AG09319 (cell line): Measurements from ENCODE around the gene TPGS1.

Experiments
- DNase-seq: peaks from one replicate; pipeline ENCODE4 v3.0.0-alpha.2; 2010; ENCODE audit warnings: low read depth; ENCODE audit errors: extremely low read depth
- TF ChIP-seq, protein P1 (sequence below): IDR thresholded peaks from 2 replicates; pipeline ENCODE4 v1.5.1; 2011; ENCODE audit warnings: low read depth, mild to moderate bottlenecking, inconsistent platforms, low read length, moderate library complexity

Gene TPGS1

DNA sequence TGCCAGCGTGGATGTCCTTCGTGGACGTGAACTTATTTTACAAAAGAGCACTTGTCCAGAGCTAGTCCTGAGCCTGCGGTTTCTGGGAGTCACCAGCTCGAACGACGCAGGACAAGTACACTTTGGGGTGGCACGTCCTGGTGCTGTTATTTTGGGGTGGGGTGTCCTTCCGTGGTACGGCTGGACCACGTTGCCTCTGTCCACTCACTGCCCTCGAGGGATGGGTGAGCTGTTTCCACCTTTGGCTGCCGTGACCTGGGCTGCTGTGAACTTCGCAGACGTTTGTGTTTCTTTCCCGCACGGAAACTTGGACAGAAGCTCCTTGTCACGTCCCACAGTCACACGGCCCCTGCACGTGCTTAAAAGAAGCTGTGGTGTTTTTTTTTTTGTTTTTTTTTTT, 47.5 kb downstream of the TPGS1 start:
- DNase-seq, result no peak
- TF ChIP-seq, protein P1, sequence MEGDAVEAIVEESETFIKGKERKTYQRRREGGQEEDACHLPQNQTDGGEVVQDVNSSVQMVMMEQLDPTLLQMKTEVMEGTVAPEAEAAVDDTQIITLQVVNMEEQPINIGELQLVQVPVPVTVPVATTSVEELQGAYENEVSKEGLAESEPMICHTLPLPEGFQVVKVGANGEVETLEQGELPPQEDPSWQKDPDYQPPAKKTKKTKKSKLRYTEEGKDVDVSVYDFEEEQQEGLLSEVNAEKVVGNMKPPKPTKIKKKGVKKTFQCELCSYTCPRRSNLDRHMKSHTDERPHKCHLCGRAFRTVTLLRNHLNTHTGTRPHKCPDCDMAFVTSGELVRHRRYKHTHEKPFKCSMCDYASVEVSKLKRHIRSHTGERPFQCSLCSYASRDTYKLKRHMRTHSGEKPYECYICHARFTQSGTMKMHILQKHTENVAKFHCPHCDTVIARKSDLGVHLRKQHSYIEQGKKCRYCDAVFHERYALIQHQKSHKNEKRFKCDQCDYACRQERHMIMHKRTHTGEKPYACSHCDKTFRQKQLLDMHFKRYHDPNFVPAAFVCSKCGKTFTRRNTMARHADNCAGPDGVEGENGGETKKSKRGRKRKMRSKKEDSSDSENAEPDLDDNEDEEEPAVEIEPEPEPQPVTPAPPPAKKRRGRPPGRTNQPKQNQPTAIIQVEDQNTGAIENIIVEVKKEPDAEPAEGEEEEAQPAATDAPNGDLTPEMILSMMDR, result no peak

DNA sequence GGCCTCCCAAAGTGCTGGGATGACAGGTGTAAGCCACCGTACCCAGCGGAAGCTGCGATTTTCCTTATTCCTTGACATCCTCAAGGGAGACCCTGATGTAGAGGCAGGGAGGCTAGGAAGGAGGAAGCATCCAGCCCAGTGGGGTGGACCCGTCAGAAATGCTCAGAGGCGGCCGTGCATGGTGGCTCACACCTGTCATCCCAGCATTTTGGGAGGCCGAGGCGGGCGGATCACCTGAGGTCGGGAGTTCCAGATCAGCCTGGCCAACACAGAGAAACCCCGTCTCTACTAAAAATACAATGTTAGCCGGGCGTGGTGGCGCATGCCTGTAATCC, 48.1 kb downstream of the TPGS1 start:
- DNase-seq, result no peak
- TF ChIP-seq, protein P1, result no peak

DNA sequence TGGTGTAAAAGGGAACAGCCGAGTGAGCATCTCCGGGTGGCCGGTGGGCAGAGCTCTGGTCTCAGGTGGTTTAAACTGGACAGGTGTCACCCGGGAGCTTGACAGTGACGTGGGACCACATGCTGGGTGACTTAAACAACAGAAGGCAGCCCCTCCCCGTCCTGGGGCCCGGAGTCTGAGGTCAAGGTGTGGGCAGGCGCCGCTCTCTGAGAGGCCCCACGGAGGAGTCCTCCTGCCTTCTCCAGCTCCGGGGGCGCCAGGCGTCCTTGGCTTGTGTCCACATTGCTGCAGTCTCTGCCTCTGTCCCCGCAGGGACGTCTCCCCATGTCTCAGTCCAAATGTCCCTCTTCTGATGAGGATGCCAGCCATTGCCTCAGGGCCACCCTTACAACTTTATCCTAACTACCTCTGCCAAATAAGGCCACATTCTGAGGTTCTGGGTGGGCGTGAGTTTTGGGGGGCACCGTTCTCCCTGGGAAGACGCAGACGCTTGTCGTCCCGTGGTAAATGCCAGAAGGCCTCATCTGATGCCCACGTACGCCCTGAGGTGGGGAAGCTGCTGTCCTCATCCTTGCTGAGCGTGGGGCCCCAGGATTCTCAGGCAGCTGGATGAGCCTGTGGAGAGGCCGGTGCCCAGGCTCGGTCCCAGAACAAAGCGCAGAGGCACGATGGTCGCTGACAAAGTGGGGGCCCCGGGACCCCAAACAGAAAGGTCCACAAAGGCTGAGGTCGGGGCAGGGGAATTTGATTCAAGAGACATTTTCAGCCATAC, 49.5 kb downstream of the TPGS1 start:
- TF ChIP-seq, protein P1, result no peak
- no peak for DNase-seq

DNA sequence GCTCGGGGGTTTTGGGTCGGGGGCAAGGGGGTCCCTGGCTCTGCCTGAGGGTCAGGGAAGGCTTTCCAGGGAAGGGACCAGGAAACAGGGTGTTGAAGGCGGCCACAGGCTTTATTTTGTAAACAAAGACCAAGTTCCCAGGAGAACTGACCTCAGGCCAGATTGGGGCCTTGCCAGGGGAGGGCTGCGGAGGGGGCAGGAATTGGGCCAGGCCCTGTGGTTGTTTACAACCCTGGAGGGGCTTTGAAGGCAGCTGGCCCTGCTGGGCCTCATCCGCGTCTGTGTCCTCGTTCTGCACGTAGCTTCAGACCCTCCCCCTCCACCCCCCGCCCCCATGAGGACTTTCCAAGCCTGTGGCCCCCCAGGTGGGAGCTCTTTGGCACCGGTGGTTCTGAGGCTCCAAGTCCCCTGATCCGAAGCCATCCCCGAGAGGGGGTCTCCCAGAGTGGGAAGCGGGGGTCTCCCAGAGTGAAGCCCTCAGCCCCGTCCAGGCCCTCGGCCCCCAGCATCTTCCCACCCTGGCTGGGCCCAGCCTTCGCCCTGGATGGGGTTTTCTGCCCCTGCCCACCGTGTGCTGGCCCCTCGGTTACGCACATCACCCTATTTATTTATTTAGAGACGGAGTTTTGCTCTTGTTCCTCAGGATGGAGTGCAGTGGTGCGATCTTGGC, 51.6 kb downstream of the TPGS1 start:
- TF ChIP-seq, protein P1, result no peak
- no peak for DNase-seq

DNA sequence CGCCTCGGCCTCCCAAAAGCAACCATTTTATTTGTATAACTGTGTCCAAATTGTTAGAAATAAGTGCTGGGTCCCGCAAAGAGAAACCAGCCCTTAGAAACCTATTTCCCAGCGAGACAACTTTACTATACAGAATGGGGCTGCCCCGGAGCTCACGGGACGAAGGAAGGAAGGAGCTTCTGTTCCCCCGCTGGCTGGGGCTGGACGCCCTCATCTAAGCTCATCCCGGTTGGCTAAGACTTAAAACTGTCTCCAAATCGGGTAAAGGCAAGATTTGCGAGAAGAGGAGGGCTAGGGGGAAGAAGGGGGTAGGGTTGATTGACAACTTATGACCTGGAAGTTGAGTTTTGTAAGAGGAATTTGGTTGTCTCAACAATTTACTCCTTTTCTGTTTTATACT, 52.8 kb downstream of the TPGS1 start:
- no peak for DNase-seq
- TF ChIP-seq, protein P1, result no peak

DNA sequence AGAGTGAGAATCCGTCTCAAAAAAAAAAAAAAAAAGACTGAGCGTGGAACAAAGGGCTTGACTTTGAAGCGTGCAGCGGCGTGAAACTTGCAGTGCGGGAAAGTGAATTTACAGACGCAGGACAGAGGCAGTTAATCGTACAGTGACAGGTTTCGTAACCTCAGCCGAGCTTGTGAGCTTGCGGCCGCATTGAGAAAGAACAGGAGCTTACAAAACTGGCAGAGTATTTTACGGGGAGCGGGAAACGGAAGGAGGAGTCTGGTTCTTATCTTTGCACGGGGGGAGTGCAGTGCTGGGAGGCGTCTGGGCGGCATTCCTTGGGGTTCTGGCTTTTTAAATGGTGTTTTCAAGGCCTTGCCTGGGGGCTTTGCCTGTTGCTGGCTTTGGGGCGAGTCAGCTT, 59.1 kb downstream of the TPGS1 start:
- TF ChIP-seq, protein P1, result no peak
- no peak for DNase-seq

DNA sequence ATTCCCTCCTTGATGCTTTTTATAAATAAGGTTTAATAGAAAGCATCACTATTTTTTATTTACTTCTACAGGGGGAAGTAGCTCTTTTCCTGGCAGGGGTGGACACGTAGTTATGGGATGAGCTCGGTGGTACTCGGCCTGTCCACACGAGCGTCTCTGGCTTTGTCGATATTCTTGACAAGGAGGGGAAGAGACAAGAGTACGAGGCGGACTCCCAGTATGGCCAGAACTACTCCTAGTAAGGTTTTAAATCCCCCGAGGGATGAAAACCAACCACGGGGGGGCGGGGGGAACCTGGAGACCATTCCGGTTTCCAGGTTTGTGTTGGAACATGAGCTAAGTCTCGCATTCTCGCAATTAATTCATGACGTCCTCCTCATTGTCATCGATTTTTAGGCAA, 59.5 kb downstream of the TPGS1 start:
- TF ChIP-seq, protein P1, result no peak
- DNase-seq, result no peak
